Measurements from ENCODE around the gene F7. TPM values are rescaled to one million over a fixed set of nuclear protein-coding genes. Genes with fewer than 3 reads are reported as not detected.

F7 gene
- total RNA-seq, 5 donors from 2014 or later (not counting 1 experiment from before 2014, with no cell fraction given) = 0.13 to 0.23 (median 0.23) TPM; not detected in 2

DNA sequence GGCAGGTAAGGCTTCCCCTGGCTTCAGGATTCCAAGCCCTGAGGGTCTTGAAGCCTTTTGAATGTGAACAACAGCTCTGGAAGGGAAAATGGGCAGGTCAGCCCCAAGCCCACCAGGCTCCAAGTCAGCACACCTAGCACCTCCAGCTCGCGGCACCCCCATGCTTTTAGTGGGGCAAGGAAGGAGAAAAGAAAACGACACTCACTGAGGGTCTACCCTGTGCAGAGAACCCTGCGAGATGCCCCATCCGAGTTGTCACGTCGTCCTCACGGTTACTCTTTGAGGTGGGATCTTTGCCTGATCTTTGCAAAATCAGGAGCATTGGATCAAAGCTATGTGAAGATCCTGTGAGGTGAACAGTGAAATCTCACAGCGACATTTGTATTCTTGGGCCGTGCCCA, 11.3 kb downstream of the F7 start:
- peaks cover 0 to 2% (median 0%) of the 10 kb centered on the region in 3 donors for H3K4me1 Mint-ChIP-seq

DNA sequence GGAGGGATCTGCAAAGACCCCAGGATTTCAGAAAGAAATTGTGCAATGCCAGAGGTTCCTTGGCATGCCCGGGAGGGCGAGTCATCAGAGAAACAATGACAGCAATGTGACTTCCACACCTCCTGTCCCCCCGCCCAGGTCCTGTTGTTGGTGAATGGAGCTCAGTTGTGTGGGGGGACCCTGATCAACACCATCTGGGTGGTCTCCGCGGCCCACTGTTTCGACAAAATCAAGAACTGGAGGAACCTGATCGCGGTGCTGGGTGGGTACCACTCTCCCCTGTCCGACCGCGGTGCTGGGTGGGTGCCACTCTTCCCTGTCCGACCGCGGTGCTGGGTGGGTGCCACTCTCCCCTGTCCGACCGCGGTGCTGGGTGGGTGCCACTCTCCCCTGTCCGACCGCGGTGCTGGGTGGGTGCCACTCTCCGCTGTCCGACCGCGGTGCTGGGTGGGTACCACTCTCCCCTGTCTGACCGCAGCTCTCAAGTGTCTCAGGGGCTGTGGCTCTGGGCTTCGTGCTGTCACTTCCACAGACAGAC, 11.8 kb downstream of the F7 start:
- H3K9me3 Mint-ChIP-seq = no peaks in the 10 kb centered on the region
- H3K36me3 Mint-ChIP-seq = no peaks in the 10 kb centered on the region
- ChIA-PET CTCF (no interaction called here), POLR2A (no interaction called here)
- H3K27ac ChIP-seq (ENCODE audit: low read length) = no peak overlapping the region
- peaks cover 0 to 5% of the 10 kb centered on the region in 2 experiments for H3K4me1 ChIP-seq (ENCODE audit: control insufficient read depth in 1 of 2, extremely low read depth in 1 of 2, insufficient read depth in 2 of 2, low read length in 2 of 2)
- no peak overlapping the region for H3K27ac Mint-ChIP-seq
- H3K27me3 ChIP-seq (replicated peaks in 1 of 2; ENCODE audit: control insufficient read depth in 2 of 2, extremely low read depth in 1 of 2, insufficient read depth in 2 of 2, low read length in 1 of 2) = peaks cover 0 to 40% of the 10 kb centered on the region in 2 experiments
- no peak for ATAC-seq (replicated peaks in 1 of 4)
- no peak overlapping the region for H3K4me3 Mint-ChIP-seq
- no peak for DNase-seq
- H3K9me3 ChIP-seq = no peaks in the 10 kb centered on the region
- no peaks in the 10 kb centered on the region for H3K36me3 ChIP-seq (ENCODE audit: control insufficient read depth in 2 of 2, extremely low read depth in 1 of 2, insufficient read depth in 1 of 2, low read length in 1 of 2)
- peaks cover 0 to 7% of the 10 kb centered on the region in 2 donors for H3K27me3 Mint-ChIP-seq
- H3K4me3 ChIP-seq (ENCODE audit: control insufficient read depth in 1 of 2, extremely low read depth in 1 of 2, low read length in 1 of 2) = no peak overlapping the region
- 93% methylated on average over 20 of the region's 26 CpGs for WGBS (ENCODE audit: insufficient coverage)
- H3K4me1 Mint-ChIP-seq = peaks cover 0 to 2% (median 0%) of the 10 kb centered on the region in 3 donors

More for the DNA sequence above, 11.3 kb downstream of the F7 start:
- H3K9me3 Mint-ChIP-seq = no peaks in the 10 kb centered on the region
- H3K27ac Mint-ChIP-seq = no peak overlapping the region
- H3K36me3 Mint-ChIP-seq = no peaks in the 10 kb centered on the region
- no peaks in the 10 kb centered on the region for H3K9me3 ChIP-seq
- no peak overlapping the region for H3K27ac ChIP-seq (ENCODE audit: low read length)
- WGBS (ENCODE audit: insufficient coverage) = 86% methylated on average over 7 of the region's 10 CpGs
- ATAC-seq (replicated peaks in 1 of 4) (no peak), DNase-seq (peak in 1 of 35 experiments; percentile 19)
- no peaks in the 10 kb centered on the region for H3K36me3 ChIP-seq (ENCODE audit: control insufficient read depth in 2 of 2, extremely low read depth in 1 of 2, insufficient read depth in 1 of 2, low read length in 1 of 2)
- CTCF ChIA-PET = no interaction called here
- no peak overlapping the region for H3K4me3 ChIP-seq (ENCODE audit: control insufficient read depth in 1 of 2, extremely low read depth in 1 of 2, low read length in 1 of 2)
- POLR2A ChIA-PET = no interaction called here
- H3K27me3 Mint-ChIP-seq = peaks cover 0 to 7% of the 10 kb centered on the region in 2 donors
- peaks cover 0 to 39% of the 10 kb centered on the region in 2 experiments for H3K27me3 ChIP-seq (replicated peaks in 1 of 2; ENCODE audit: control insufficient read depth in 2 of 2, extremely low read depth in 1 of 2, insufficient read depth in 2 of 2, low read length in 1 of 2)
- H3K4me3 Mint-ChIP-seq = no peak overlapping the region
- peaks cover 0 to 5% of the 10 kb centered on the region in 2 experiments for H3K4me1 ChIP-seq (ENCODE audit: control insufficient read depth in 1 of 2, extremely low read depth in 1 of 2, insufficient read depth in 2 of 2, low read length in 2 of 2)

DNA sequence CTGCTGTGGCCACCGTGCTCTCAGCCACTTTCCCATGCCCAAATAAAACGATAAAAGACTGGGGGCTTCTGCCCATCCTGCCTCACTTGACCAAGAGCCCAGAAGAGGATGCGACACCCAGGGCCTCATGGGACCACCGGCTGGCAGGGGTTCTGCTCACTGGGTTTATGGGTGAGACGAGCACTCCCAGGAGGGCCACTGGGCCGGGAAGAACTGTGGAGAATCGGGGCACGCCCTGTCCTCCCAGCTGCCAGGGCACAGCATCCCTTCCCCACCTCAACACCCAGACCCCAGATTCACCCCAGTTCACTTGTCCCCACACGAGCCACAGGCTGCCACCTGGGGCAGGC, 12.3 kb downstream of the F7 start:
- Mint-ChIP-seq H3K4me3 (no peak overlapping the region), H3K27me3 (peaks cover 0 to 7% of the 10 kb centered on the region in 2 donors), H3K9me3 (no peaks in the 10 kb centered on the region), H3K27ac (no peak overlapping the region), H3K4me1 (peaks cover 0 to 2% (median 0%) of the 10 kb centered on the region in 3 donors), H3K36me3 (no peaks in the 10 kb centered on the region)
- peaks cover 0 to 5% of the 10 kb centered on the region in 2 experiments for H3K4me1 ChIP-seq (ENCODE audit: control insufficient read depth in 1 of 2, extremely low read depth in 1 of 2, insufficient read depth in 2 of 2, low read length in 2 of 2)
- 76% methylated on average over 8 of the region's 9 CpGs for WGBS (ENCODE audit: insufficient coverage)
- POLR2A ChIA-PET = no interaction called here
- no peak overlapping the region for H3K4me3 ChIP-seq (ENCODE audit: control insufficient read depth in 1 of 2, extremely low read depth in 1 of 2, low read length in 1 of 2)
- CTCF ChIA-PET = no interaction called here
- H3K27ac ChIP-seq (ENCODE audit: low read length) = no peak overlapping the region
- H3K36me3 ChIP-seq (ENCODE audit: control insufficient read depth in 2 of 2, extremely low read depth in 1 of 2, insufficient read depth in 1 of 2, low read length in 1 of 2) = no peaks in the 10 kb centered on the region
- peaks cover 0 to 41% of the 10 kb centered on the region in 2 experiments for H3K27me3 ChIP-seq (replicated peaks in 1 of 2; ENCODE audit: control insufficient read depth in 2 of 2, extremely low read depth in 1 of 2, insufficient read depth in 2 of 2, low read length in 1 of 2)
- ATAC-seq (replicated peaks in 1 of 4) (no peak), DNase-seq (no peak)
- H3K9me3 ChIP-seq = no peaks in the 10 kb centered on the region

DNA sequence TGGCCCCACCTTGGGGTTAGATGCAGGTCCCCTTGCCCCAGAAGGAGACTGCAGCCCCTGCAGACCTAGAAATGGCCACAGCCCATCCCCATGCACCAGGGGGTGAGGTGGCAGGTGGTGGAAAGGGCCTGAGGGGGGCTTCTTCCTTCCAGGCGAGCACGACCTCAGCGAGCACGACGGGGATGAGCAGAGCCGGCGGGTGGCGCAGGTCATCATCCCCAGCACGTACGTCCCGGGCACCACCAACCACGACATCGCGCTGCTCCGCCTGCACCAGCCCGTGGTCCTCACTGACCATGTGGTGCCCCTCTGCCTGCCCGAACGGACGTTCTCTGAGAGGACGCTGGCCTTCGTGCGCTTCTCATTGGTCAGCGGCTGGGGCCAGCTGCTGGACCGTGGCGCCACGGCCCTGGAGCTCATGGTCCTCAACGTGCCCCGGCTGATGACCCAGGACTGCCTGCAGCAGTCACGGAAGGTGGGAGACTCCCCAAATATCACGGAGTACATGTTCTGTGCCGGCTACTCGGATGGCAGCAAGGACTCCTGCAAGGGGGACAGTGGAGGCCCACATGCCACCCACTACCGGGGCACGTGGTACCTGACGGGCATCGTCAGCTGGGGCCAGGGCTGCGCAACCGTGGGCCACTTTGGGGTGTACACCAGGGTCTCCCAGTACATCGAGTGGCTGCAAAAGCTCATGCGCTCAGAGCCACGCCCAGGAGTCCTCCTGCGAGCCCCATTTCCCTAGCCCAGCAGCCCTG, 12.8 kb downstream of the F7 start:
- POLR2A ChIA-PET = no interaction called here

DNA sequence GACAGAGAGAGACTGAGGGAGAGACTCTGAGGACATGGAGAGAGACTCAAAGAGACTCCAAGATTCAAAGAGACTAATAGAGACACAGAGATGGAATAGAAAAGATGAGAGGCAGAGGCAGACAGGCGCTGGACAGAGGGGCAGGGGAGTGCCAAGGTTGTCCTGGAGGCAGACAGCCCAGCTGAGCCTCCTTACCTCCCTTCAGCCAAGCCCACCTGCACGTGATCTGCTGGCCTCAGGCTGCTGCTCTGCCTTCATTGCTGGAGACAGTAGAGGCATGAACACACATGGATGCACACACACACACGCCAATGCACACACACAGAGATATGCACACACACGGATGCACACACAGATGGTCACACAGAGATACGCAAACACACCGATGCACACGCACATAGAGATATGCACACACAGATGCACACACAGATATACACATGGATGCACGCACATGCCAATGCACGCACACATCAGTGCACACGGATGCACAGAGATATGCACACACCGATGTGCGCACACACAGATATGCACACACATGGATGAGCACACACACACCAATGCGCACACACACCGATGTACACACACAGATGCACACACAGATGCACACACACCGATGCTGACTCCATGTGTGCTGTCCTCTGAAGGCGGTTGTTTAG, 13.7 kb downstream of the F7 start:
- Mint-ChIP-seq H3K9me3 (no peaks in the 10 kb centered on the region), H3K36me3 (no peaks in the 10 kb centered on the region), H3K4me1 (no peaks in the 10 kb centered on the region), H3K27me3 (peaks cover 0 to 11% of the 10 kb centered on the region in 2 donors), H3K4me3 (no peak overlapping the region), H3K27ac (no peak overlapping the region)
- H3K27me3 ChIP-seq (replicated peaks in 1 of 2; ENCODE audit: control insufficient read depth in 2 of 2, extremely low read depth in 1 of 2, insufficient read depth in 2 of 2, low read length in 1 of 2) = peaks cover 0 to 50% of the 10 kb centered on the region in 2 experiments
- ATAC-seq (replicated peaks in 1 of 4) = no peak
- no peaks in the 10 kb centered on the region for H3K4me1 ChIP-seq (ENCODE audit: control insufficient read depth in 1 of 2, extremely low read depth in 1 of 2, insufficient read depth in 2 of 2, low read length in 2 of 2)
- DNase-seq = no peak
- ChIA-PET POLR2A (no interaction called here), CTCF (no interaction called here)
- H3K27ac ChIP-seq (ENCODE audit: low read length) = no peak overlapping the region
- H3K9me3 ChIP-seq = no peaks in the 10 kb centered on the region
- H3K4me3 ChIP-seq (ENCODE audit: control insufficient read depth in 1 of 2, extremely low read depth in 1 of 2, low read length in 1 of 2) = no peak overlapping the region
- 90% methylated on average over 16 of the region's 16 CpGs for WGBS (ENCODE audit: insufficient coverage)
- no peaks in the 10 kb centered on the region for H3K36me3 ChIP-seq (ENCODE audit: control insufficient read depth in 2 of 2, extremely low read depth in 1 of 2, insufficient read depth in 1 of 2, low read length in 1 of 2)

More for the DNA sequence above, 12.8 kb downstream of the F7 start:
- no peak for DNase-seq
- H3K36me3 Mint-ChIP-seq = no peaks in the 10 kb centered on the region
- peaks cover 0 to 10% of the 10 kb centered on the region in 2 donors for H3K27me3 Mint-ChIP-seq
- CTCF ChIA-PET = no interaction called here
- Histone ChIP-seq H3K4me1 (ENCODE audit: control insufficient read depth in 1 of 2, extremely low read depth in 1 of 2, insufficient read depth in 2 of 2, low read length in 2 of 2) (peaks cover 0 to under 1% of the 10 kb centered on the region in 2 experiments), H3K27me3 (replicated peaks in 1 of 2; ENCODE audit: control insufficient read depth in 2 of 2, extremely low read depth in 1 of 2, insufficient read depth in 2 of 2, low read length in 1 of 2) (peaks cover 0 to 46% of the 10 kb centered on the region in 2 experiments), H3K27ac (ENCODE audit: low read length) (no peak overlapping the region), H3K36me3 (ENCODE audit: control insufficient read depth in 2 of 2, extremely low read depth in 1 of 2, insufficient read depth in 1 of 2, low read length in 1 of 2) (no peaks in the 10 kb centered on the region), H3K4me3 (ENCODE audit: control insufficient read depth in 1 of 2, extremely low read depth in 1 of 2, low read length in 1 of 2) (no peak overlapping the region), H3K9me3 (no peaks in the 10 kb centered on the region)
- no peaks in the 10 kb centered on the region for H3K9me3 Mint-ChIP-seq
- H3K27ac Mint-ChIP-seq = no peak overlapping the region
- H3K4me1 Mint-ChIP-seq = peaks cover 0 to 2% (median 0%) of the 10 kb centered on the region in 3 donors
- 92% methylated on average over 41 of the region's 42 CpGs for WGBS (ENCODE audit: insufficient coverage)
- no peak for ATAC-seq (replicated peaks in 1 of 4)
- no peak overlapping the region for H3K4me3 Mint-ChIP-seq

DNA sequence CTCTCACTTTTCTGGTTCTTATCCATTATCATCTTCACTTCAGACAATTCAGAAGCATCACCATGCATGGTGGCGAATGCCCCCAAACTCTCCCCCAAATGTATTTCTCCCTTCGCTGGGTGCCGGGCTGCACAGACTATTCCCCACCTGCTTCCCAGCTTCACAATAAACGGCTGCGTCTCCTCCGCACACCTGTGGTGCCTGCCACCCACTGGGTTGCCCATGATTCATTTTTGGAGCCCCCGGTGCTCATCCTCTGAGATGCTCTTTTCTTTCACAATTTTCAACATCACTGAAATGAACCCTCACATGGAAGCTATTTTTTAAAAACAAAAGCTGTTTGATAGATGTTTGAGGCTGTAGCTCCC, 14.2 kb downstream of the F7 start:
- POLR2A ChIA-PET = no interaction called here
- Mint-ChIP-seq H3K4me1 (no peaks in the 10 kb centered on the region), H3K9me3 (no peaks in the 10 kb centered on the region), H3K36me3 (no peaks in the 10 kb centered on the region), H3K4me3 (no peak overlapping the region), H3K27ac (no peak overlapping the region), H3K27me3 (peaks cover 0 to 6% of the 10 kb centered on the region in 2 donors)
- H3K9me3 ChIP-seq = no peaks in the 10 kb centered on the region
- H3K36me3 ChIP-seq (ENCODE audit: control insufficient read depth in 2 of 2, extremely low read depth in 1 of 2, insufficient read depth in 1 of 2, low read length in 1 of 2) = no peaks in the 10 kb centered on the region
- no peaks in the 10 kb centered on the region for H3K4me1 ChIP-seq (ENCODE audit: control insufficient read depth in 1 of 2, extremely low read depth in 1 of 2, insufficient read depth in 2 of 2, low read length in 2 of 2)
- ATAC-seq (replicated peaks in 1 of 4) (no peak), DNase-seq (no peak)
- H3K27ac ChIP-seq (ENCODE audit: low read length) = no peak overlapping the region
- CTCF ChIA-PET = no interaction called here
- no peak overlapping the region for H3K4me3 ChIP-seq (ENCODE audit: control insufficient read depth in 1 of 2, extremely low read depth in 1 of 2, low read length in 1 of 2)
- 86% methylated on average over 6 of the region's 7 CpGs for WGBS (ENCODE audit: insufficient coverage)
- peaks cover 0 to 48% of the 10 kb centered on the region in 2 experiments for H3K27me3 ChIP-seq (replicated peaks in 1 of 2; ENCODE audit: control insufficient read depth in 2 of 2, extremely low read depth in 1 of 2, insufficient read depth in 2 of 2, low read length in 1 of 2)

Data from T-cell (primary cell).